Endodermal cell (in vitro differentiated cells): Measurements from ENCODE around the gene ORAI2. TPM values are rescaled to one million over a fixed set of nuclear protein-coding genes. Genes with fewer than 3 reads are reported as not detected.
"Not testable (repeated sequence)": the region's sequence is repeated elsewhere in the genome, so short reads cannot be mapped to it uniquely, and the experiment has no call there.

Source experiments
- DNase-seq: peaks from one replicate; pipeline ENCODE4 v3.0.0-alpha.2; 2017
- H3K27ac ChIP-seq: 2 replicates; pipeline ENCODE4 v1.5.1; 2013; ENCODE audit warnings: mild to moderate bottlenecking, low read depth, low read length, moderate library complexity
- H3K27me3 ChIP-seq: 2 replicates; pipeline ENCODE4 v1.6.1; 2013; ENCODE audit warnings: mild to moderate bottlenecking, low read length, moderate library complexity; ENCODE audit not compliant: insufficient read depth, control insufficient read depth, poor library complexity, severe bottlenecking
- H3K36me3 ChIP-seq: 2 replicates; pipeline ENCODE4 v1.7.0; 2013; ENCODE audit warnings: mild to moderate bottlenecking, low read length, moderate library complexity; ENCODE audit not compliant: control insufficient read depth, insufficient read depth
- H3K4me1 ChIP-seq: one replicate; pipeline ENCODE4 v1.7.0; 2013; ENCODE audit warnings: low read length; ENCODE audit not compliant: control insufficient read depth, insufficient read depth
- H3K4me3 ChIP-seq: 2 replicates; pipeline ENCODE4 v1.5.1; 2013; ENCODE audit warnings: mild to moderate bottlenecking, low read length, moderate library complexity
- H3K9ac ChIP-seq: 2 replicates; pipeline ENCODE4 v1.6.1; 2013; ENCODE audit warnings: mild to moderate bottlenecking, low read length, moderate library complexity; ENCODE audit not compliant: poor library complexity, severe bottlenecking; ENCODE audit errors: extremely low read depth
- H3K9me3 ChIP-seq: 2 replicates; pipeline ENCODE4 v1.6.1; 2013; ENCODE audit warnings: mild to moderate bottlenecking, low read length, moderate library complexity; ENCODE audit not compliant: control insufficient read depth
- H3K27ac Mint-ChIP-seq: 2 replicates; pipeline ENCODE4 v1.8.0; 2020; ENCODE audit warnings: mixed read lengths
- H3K27me3 Mint-ChIP-seq: 2 replicates; pipeline ENCODE4 v1.8.0; 2021; ENCODE audit warnings: mild to moderate bottlenecking, mixed read lengths; ENCODE audit not compliant: insufficient read depth
- H3K36me3 Mint-ChIP-seq: 2 replicates; pipeline ENCODE4 v1.8.0; 2020; ENCODE audit warnings: low read depth, mixed read lengths
- H3K4me1 Mint-ChIP-seq: 2 replicates; pipeline ENCODE4 v1.8.0; 2020; ENCODE audit warnings: mixed read lengths
- H3K4me3 Mint-ChIP-seq: 2 replicates; pipeline ENCODE4 v1.8.0; 2020; ENCODE audit warnings: mild to moderate bottlenecking, moderate library complexity, mixed read lengths
- H3K9me3 Mint-ChIP-seq: 2 replicates; pipeline ENCODE4 v1.8.0; 2020; ENCODE audit warnings: mild to moderate bottlenecking, mixed read lengths
- CTCF ChIP-seq: fragments of 200-600 bp; sonication (generic); conservative IDR thresholded peaks from 2 replicates; pipeline ENCODE4 v1.5.0; 2021; ENCODE audit warnings: antibody characterized with exemption, mild to moderate bottlenecking
- WGBS, 2 experiments: methylation state at CpG; one replicate each; pipeline versions ENCODE4 v1.1.5 to v1.1.7; 2013; ENCODE audit warnings: missing lambda C conversion rate in 2 of 2, mixed read lengths in 1 of 2; ENCODE audit not compliant: insufficient coverage in 1 of 2, insufficient read length in 1 of 2; 5-methylcytosine and 5-hydroxymethylcytosine counted together
- total RNA-seq, 2 donors: library from RNA; stranded (reverse); fragmentation: NEBNext Ultra II Directional in 1 of 2; extraction: Animal tissue kit (Norgen Biotek cat#: 25700) in 1 of 2; gene quantifications; 2 replicates in 1 of 2; 3 replicates in 1 of 2; pipeline ENCODE4 v1.2.1, GENCODE V29; 2021

Gene ORAI2
- total RNA-seq, 2 donors from 2014 or later = 24.3 to 26.1 TPM

DNA sequence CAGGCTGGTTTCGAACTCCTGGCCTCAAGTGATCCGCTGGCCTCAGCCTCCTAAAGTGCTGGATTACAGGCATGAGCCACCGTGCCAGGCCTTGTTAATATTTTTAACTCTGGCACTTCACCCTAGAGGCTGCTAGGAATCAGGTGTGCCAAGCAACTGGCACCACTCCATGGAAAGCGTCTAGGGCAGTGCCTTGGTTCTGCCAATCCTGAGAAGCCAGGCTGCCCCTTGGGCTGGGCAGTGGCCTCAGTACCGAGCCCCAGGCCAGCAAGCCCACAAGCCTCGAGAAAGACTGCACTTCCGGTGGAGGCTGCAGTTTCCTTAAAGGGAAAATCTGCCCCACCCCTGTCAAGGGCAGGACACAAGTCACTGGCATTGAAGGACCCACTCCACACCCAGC lies 19.9 kb downstream of the ORAI2 start:
- Mint-ChIP-seq H3K36me3 (peaks cover 15% of the 10 kb centered on the region), H3K4me1 (no peaks in the 10 kb centered on the region), H3K4me3 (no peak overlapping the region), H3K9me3 (no peaks in the 10 kb centered on the region), H3K27ac (no peak overlapping the region), H3K27me3 (no peaks in the 10 kb centered on the region)
- Histone ChIP-seq H3K27ac (no peak overlapping the region), H3K9ac (no peak overlapping the region), H3K27me3 (no peaks in the 10 kb centered on the region), H3K4me3 (no peak overlapping the region), H3K36me3 (peaks cover 5% of the 10 kb centered on the region), H3K9me3 (no peaks in the 10 kb centered on the region), H3K4me1 (no peaks in the 10 kb centered on the region)
- DNase-seq = peak; percentile 36
- WGBS, 2 experiments = 94% methylated on average over 7 of the region's 7 CpGs
- TF ChIP-seq CTCF = no peak

- 91 to 98% methylated on average over 7 to 12 of the region's 12 CpGs for WGBS, 2 experiments
- H3K36me3 ChIP-seq = peaks cover 9% of the 10 kb centered on the region
- Mint-ChIP-seq H3K27ac (no peak overlapping the region), H3K27me3 (no peaks in the 10 kb centered on the region), H3K4me3 (no peak overlapping the region), H3K36me3 (peaks cover 20% of the 10 kb centered on the region), H3K4me1 (no peaks in the 10 kb centered on the region), H3K9me3 (no peaks in the 10 kb centered on the region)
- no peak for DNase-seq
- no peak overlapping the region for H3K4me3 ChIP-seq
- no peak overlapping the region for H3K27ac ChIP-seq
- H3K9ac ChIP-seq = no peak overlapping the region
- H3K9me3 ChIP-seq = no peaks in the 10 kb centered on the region
- no peak for TF ChIP-seq CTCF
- no peaks in the 10 kb centered on the region for H3K27me3 ChIP-seq
- no peaks in the 10 kb centered on the region for H3K4me1 ChIP-seq
Observed at GRCh38 chr7:102454468-102454867, 21.1 kb downstream of the ORAI2 start.

DNA sequence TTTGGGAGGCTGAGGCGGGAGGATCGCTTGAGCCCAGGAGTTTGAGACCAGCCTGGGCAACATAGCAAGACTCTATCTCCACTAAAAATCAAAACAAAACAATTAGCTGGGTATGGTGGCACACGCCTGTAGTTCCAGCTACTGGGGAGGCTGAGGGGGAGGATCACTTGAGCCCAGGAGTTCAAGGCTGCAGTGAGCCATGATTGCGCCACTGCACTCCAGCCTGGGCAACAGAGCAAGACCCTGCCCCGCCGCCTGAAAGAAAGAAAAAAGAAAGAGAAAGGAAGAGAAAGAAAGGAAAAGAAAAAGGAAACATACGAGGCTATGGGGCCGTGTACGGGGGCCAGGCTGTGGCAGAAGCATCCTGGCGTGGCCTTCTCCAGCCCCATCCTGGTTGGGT lies 21.6 kb downstream of the ORAI2 start:
- not testable (repeated sequence) for H3K9me3 Mint-ChIP-seq, H3K9me3 ChIP-seq, H3K36me3 ChIP-seq, H3K4me1 ChIP-seq, H3K9ac ChIP-seq, H3K4me1 Mint-ChIP-seq, H3K27ac ChIP-seq, DNase-seq, H3K4me3 ChIP-seq, H3K4me3 Mint-ChIP-seq, H3K27me3 ChIP-seq, H3K27ac Mint-ChIP-seq, H3K27me3 Mint-ChIP-seq
- peaks cover 22% of the 10 kb centered on the region for H3K36me3 Mint-ChIP-seq
- WGBS, 2 experiments = 90 to 94% methylated on average over 7 to 10 of the region's 10 CpGs

- H3K4me1 Mint-ChIP-seq = no peaks in the 10 kb centered on the region
- Histone ChIP-seq H3K36me3 (peaks cover 9% of the 10 kb centered on the region), H3K27ac (no peak overlapping the region), H3K27me3 (no peaks in the 10 kb centered on the region), H3K4me3 (no peak overlapping the region), H3K9ac (no peak overlapping the region), H3K9me3 (no peaks in the 10 kb centered on the region), H3K4me1 (no peaks in the 10 kb centered on the region)
- no peak overlapping the region for H3K4me3 Mint-ChIP-seq
- H3K9me3 Mint-ChIP-seq = no peaks in the 10 kb centered on the region
- TF ChIP-seq CTCF = no peak
- no peaks in the 10 kb centered on the region for H3K27me3 Mint-ChIP-seq
- WGBS, 2 experiments = 91 to 100% methylated on average over 9 to 11 of the region's 11 CpGs
- DNase-seq = peak; percentile 43
- H3K27ac Mint-ChIP-seq = no peak overlapping the region
- H3K36me3 Mint-ChIP-seq = peaks cover 23% of the 10 kb centered on the region
Observed at GRCh38 chr7:102455596-102455995, 22.2 kb downstream of the ORAI2 start.
